ENCODE measurements around the gene TBC1D22B.
"Not testable (repeated sequence)": the region's sequence is repeated elsewhere in the genome, so short reads cannot be mapped to it uniquely, and the experiment has no call there.

The TBC1D22B gene

DNA sequence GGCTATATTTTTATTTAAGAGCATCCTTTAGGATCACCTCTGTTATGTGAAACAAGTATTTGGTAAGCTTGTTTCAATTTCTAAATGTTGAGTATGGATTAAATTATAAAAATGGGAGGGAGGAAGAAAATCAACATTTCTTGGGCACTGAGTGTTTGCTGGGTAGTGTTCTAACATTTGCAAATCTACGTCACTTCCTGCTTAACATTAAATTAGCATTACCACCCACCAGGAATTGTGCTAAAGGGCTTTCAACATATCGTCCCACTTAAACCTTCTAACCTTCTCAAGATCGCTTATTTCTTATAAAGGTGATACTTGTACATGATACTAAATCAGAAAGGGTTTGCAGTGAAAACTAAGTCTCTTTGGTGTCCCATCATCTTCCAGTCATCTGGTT lies 8.3 kb downstream of the TBC1D22B start:
- no peak for DNase-seq (ENCODE audit: low read depth, low spot score)

DNA sequence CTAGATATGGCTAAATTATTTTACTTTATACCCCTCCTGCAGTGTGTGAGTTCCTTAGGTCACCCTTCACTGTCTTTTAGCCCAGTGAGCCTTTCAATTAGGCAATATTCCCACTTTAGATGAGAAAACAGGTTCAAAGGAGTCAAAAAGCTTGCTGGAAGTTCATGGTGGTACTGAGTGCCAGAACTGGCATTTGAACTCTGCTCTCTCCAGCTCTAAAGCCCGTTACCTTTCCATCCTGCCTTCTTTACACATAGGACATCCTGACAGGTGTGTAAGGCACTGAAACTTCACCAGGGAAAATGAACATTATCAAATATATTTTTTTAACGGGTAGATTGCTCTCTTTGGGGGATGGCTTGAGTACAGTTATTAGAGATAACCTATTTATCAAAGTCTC lies 11.5 kb downstream of the TBC1D22B start:
- DNase-seq (ENCODE audit: low read depth, low spot score) = no peak

DNA sequence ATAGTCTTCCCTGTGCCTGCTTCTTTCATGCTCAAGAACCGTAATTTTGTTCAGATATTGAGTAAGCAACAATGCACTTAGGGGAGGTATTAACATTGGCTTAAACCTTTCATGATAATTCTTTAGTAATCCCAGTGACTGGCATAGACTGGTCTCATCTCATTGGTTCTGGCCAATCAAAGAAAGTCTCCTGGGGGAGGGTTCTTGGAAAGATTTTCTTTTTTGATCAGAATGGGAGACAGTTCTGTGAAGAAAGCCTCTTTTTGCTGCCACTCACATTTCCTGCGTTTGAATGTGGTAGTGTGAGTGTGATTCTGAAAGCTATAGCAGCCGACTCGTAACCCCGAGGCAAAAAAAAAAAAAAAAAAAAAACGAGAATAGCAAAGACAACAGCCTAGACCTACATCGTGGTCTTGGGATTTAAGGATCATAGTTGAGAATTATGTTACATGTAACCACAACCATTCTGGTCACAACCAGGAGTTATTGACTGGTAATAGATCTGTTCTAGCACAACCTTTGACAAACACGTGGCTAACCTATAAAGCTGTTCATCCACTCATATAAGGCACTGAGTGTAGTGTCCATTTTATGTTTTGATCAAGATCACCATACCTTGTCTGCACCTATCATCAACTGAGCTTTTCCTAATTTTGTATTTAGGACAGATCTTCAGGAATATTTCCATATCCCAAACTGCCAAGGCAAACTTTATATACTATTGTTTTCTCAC lies 15.4 kb downstream of the TBC1D22B start:
- no peak for DNase-seq (ENCODE audit: low read depth, low spot score)

GRCh38 chr6:37273690-37274089 lies 16.1 kb downstream of the TBC1D22B start:
- no peak for DNase-seq (ENCODE audit: low read depth, low spot score)

- DNase-seq (ENCODE audit: low read depth, low spot score) = no peak
Measured at GRCh38 chr6:37275350-37275749, 17.8 kb downstream of the TBC1D22B start.

DNA sequence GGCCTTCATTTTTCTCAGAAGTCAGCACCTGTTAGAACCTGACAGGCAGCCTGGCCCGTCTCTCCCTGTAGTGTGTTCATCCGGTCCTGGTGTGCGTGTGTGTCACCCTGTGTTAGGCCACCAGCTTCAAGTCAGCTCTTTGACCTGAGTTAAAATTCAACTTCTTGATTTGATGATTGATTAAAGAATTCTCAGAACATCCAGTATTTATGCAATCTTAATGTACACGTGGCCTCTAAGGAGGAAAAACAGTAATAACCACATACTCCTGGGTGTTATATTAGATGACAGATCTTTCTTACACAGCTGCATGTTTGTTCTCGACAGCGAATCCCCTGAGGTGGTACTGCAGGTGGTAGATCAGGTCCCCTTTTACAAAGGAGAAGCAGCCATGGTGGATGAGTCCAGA lies 19.4 kb downstream of the TBC1D22B start:
- DNase-seq (ENCODE audit: low read depth, low spot score) = no peak

DNA sequence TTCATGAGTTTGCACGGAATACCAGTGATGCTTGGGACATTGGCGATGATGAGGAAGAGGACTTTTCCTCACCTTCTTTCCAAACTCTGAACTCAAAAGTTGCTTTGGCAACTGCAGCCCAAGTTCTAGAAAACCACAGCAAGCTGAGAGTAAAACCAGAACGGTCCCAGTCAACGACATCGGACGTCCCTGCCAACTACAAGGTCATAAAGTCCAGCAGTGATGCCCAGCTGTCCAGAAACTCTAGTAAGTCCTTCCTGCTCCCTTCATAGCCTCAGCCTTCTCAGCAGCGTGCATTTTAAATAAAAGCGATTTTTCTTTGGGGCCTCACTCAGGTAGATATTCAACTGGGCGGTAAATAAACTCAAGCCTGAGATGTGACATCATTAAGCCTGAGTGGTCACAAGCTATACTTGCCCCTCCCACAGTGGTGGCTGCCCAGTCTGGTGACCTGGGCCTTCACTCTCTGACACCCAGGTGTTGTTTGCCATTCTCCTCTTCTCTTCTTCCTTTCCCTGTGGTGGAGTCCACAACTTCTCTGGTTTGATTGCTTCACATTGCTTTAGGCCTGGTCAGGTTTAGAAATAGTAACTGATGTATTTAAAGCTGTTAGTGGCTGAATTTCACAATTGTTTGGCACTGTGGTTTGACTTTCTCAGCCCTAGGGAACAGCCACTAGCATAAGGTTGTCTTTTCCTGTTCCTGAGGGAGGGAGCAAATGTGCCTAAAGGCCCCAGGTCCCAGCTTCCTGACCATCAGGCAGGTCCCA lies 22.0 kb downstream of the TBC1D22B start:
- peak; percentile 16 for DNase-seq (ENCODE audit: low read depth, low spot score)

- DNase-seq (ENCODE audit: low read depth, low spot score) = no peak
Measured at GRCh38 chr6:37280162-37280887, 22.8 kb downstream of the TBC1D22B start.

- DNase-seq (ENCODE audit: low read depth, low spot score) = no peak
Measured at GRCh38 chr6:37282371-37282770, 24.8 kb downstream of the TBC1D22B start.

- peak; percentile 57 for DNase-seq (ENCODE audit: low read depth, low spot score)
Measured at GRCh38 chr6:37283268-37283667, 25.7 kb downstream of the TBC1D22B start.

DNA sequence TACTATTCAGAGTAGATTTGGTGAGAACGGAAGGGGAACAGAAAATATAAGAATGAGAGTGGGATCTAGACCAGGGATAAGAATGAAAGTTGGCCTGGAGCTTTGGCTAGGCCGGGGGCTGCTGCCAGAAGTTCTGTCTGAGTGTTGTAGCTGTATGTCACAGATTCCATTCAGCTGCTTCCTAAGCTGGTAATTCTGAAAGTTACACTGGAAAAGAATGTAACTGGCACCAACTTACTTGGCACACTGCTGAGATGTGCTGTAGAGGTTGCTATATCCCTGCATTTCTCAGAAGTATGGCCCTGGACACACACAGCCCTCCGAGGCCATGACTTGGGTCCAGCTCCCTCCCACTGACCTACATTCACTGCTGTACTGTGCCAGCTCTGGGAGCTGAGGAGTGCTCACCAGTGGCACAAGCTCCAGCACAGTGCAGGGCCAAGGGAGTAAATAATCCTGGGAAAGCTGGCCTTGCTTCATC lies 26.1 kb downstream of the TBC1D22B start:
- peak; percentile 65 for DNase-seq (ENCODE audit: low read depth, low spot score)

DNA sequence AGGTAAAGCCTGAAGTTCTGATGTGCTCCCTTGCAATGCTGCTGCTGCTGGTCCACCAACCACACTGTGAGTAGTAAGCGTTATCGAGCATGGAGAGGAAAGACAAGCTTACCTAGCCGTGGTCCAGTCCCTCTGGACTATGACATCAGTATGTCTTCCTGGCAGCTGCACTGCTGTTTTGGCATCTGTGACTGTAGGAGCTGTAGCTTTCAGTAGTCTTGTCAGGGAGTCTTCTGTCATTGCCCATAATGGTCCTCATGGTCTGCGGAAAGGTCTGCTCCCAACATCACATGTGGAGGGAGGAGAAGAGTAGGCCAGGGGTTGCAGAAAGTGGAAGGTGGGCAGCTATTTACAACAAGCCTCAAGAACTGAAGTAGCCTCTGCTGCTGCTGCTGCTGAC lies 27.2 kb downstream of the TBC1D22B start:
- DNase-seq (ENCODE audit: low read depth, low spot score) = no peak

DNA sequence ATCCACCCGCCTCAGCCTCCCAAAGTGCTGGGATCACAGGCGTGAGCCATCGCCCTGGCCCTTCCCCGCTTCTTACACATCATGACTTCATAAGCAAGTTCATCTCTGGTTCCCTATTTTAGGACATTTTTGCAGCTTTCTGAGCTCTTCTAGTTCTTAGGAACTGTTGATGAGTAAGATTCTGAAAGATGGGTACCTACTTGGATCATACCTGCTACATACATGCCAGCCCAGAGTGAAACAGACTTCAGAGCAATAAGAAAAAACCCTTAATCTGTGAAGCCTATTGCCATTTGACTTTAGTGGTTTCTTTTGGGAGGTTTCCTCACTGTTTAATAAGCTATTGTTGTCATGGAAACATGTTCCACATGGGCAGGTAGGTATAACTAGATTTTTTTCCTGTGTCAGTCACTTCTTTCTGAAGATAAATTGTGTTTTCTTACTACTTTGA lies 28.3 kb downstream of the TBC1D22B start:
- no peak for DNase-seq (ENCODE audit: low read depth, low spot score)

DNA sequence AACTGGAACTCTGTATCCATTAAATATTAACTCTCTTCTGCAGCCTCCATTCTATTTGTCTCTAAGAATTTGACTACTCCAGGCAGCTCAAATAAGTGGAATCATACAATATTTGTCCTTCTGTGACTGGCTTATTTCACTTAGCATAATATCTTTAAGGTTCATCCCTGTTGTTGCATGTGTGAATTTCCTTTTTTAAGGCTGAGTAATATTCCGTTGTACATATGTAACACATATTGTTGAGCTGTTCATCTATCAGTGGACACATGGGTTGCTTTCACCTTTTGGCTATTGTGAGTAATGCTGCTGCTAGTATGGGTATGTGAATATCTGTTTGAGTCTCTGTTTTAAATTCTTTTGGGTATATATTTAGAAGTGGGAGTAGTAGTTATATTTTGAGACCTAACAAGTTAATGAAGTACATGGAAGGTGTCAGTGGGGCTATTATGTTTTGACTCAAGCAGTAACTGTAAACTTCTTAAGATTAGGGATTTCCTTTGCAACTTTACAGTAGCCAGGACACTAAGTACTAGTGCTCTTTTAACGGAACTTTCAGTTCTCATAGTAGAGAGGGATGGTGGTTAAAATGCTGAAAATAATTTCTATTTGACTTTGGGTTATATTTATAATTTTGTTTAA lies 30.1 kb downstream of the TBC1D22B start:
- no peak for DNase-seq (ENCODE audit: low read depth, low spot score)

- DNase-seq (ENCODE audit: low read depth, low spot score) = no peak
Measured at GRCh38 chr6:37288247-37288646, 30.7 kb downstream of the TBC1D22B start.

DNA sequence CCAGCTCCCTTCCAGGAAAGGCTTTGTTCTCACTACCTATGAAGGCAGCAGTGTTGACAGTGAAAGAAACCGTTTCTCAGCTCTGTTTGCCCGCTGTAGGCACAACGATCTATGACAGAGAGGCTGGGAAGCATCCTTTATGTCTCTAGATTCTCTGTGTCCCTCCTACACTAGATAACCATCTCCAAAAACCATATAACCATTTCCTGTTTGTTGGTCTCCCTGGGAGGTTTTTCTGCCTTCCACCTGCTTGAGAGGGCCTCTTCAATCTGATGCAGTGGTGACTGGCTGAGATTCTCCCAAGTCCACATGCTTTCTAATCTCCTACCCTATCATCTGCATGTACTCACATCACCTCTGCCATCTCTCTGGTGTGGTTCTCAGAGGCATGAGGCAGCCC lies 32.4 kb downstream of the TBC1D22B start:
- DNase-seq (ENCODE audit: low read depth, low spot score) = no peak

DNA sequence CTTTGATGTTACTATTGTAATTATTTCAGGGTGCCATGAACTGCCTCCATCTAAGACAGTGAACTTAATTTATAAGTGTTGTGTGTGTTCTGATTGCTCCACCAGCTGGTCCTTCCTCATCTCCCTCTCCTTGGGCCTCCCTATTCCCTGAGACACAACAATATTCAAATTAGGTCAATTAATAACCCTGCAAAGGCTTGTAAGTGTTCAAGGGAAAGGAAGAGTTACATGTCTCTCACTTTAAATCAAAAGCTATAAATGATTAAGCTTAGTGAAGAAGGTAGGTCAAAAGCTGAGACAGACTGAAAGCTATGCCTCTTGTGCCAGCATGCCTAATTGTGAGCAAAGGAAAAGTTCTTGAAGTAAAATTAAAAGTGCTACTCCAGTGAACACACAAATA lies 35.9 kb downstream of the TBC1D22B start:
- DNase-seq (ENCODE audit: low read depth, low spot score) = no peak

- DNase-seq (ENCODE audit: low read depth, low spot score) = not testable (repeated sequence)
Measured at GRCh38 chr6:37297637-37298036, 40.1 kb downstream of the TBC1D22B start.

DNA sequence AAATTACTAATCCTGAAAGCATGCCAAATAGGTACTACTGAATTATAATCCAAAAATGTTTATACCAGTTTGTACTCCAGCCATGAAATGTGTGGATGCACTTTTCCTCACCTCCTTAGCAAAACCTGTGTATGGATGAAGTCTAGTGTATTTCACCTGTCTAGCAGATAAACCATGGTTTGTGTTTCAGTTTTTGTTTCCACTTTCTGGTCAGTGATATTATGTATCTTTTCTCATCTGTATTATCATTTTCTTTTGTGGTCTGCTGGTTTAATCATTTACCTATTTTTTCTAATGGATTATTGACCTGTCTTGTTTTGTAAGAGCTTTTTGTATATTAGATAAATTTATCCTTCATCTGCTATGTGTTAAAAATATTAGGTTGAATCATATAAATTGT lies 41.4 kb downstream of the TBC1D22B start:
- DNase-seq (ENCODE audit: low read depth, low spot score) = no peak

GRCh38 chr6:37299990-37300389 lies 42.4 kb downstream of the TBC1D22B start:
- no peak for DNase-seq (ENCODE audit: low read depth, low spot score)

DNA sequence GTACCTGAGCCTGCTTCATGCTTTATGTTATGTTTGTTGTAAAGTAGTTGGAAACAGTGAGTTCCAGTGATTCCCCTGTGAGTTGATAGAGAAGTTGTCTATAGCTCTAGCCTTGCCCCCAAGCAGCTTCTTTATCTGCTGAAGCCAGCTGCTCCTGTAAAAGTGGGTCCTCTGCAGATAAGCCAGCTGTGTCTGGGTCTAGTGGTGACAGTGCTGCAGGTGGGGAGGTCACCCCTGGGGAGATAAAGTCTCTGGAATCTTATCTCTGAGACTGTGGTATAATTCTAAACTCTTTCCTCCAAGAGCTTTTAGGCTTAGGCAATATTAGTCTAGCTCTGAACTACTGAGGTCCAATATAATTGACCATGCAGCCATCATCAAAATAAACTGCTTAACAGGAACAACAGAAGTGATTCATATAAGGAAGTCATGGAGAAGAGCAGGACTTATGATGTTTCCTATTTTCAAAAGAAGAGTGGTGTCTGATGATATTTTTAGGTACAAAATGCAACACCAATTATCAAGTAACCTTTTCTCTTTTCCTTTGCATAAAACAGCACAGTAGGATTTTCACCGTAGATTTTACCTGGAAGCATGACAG lies 44.6 kb downstream of the TBC1D22B start:
- DNase-seq (ENCODE audit: low read depth, low spot score) = no peak

Measured in astrocyte of the hippocampus (primary cell).